B cell (primary cell): ENCODE data around the gene KRTAP10-3. TPM values are rescaled to one million over a fixed set of nuclear protein-coding genes. Genes with fewer than 3 reads are reported as not detected.
A peak's percentile ranks its signal among the peaks of the same experiment; 100 is the strongest.

ENCODE experiments used
- ATAC-seq: fragments of 200-7000 bp; cut with Tn5 transposase; one replicate; pipeline ENCODE4 v1.10.0; 2021; ENCODE audit warnings: low read depth, mild to moderate bottlenecking, moderate number of reproducible peaks, moderate library complexity
- CTCF ChIA-PET: fragments of 350-600 bp; sonication (Branson Sonifier 250); formaldehyde crosslinking; loops from one replicate; lab custom pipeline; 2021; ENCODE audit warnings: antibody characterized with exemption, inconsistent platforms; lab: Charles Lee
- POLR2A ChIA-PET: fragments of 350-600 bp; sonication (Branson Sonifier 250); formaldehyde crosslinking; loops from one replicate; lab custom pipeline; 2021; ENCODE audit warnings: antibody characterized with exemption; lab: Charles Lee
- DNase-seq: peaks from one replicate; pipeline ENCODE4 v3.0.0; 2013
- H2AFZ ChIP-seq: 2 replicates; pipeline ENCODE4 v1.6.1; 2012; ENCODE audit warnings: mild to moderate bottlenecking, low read depth, low read length; ENCODE audit not compliant: insufficient read depth, poor library complexity, severe bottlenecking
- H3K27ac ChIP-seq, 2 donors: 1 replicate in 1 of 2; 2 replicates in 1 of 2; pipeline ENCODE4 v1.5.1; 2012 to 2013; ENCODE audit warnings: low read length in 2 of 2, mild to moderate bottlenecking in 2 of 2, moderate library complexity in 1 of 2
- H3K27me3 ChIP-seq, 4 experiments: fragments of 200-600 bp in 1 of 4; sonication (generic) in 1 of 4; replicated peaks in 1 of 4; 1 replicate in 2 of 4; 2 replicates in 2 of 4; pipeline versions ENCODE4 v1.6.1 to v1.7.0; 2013 to 2016; ENCODE audit warnings: low read length in 3 of 4, mild to moderate bottlenecking in 2 of 4, mixed read lengths in 1 of 4, moderate library complexity in 1 of 4; ENCODE audit not compliant: insufficient read depth in 4 of 4, control insufficient read depth in 3 of 4; ENCODE audit errors: control extremely low read depth in 1 of 4
- H3K36me3 ChIP-seq, 2 experiments: replicated peaks in 1 of 2; 1 replicate in 1 of 2; 2 replicates in 1 of 2; pipeline versions ENCODE4 v1.6.1 to v1.7.1; 2013; ENCODE audit warnings: low read length in 1 of 2; ENCODE audit not compliant: insufficient read depth in 2 of 2, control insufficient read depth in 1 of 2; ENCODE audit errors: control extremely low read depth in 1 of 2, extremely low read depth in 1 of 2
- H3K4me1 ChIP-seq, 2 donors: fragments of 200-600 bp in 1 of 2; sonication (generic) in 1 of 2; 1 replicate in 1 of 2; 2 replicates in 1 of 2; pipeline versions ENCODE4 v1.5.1 to v1.6.1; 2013 to 2017; ENCODE audit warnings: low read length in 2 of 2; ENCODE audit not compliant: control insufficient read depth in 2 of 2, insufficient read depth in 2 of 2
- H3K4me2 ChIP-seq: replicated peaks from 2 replicates; pipeline ENCODE3; 2012; ENCODE audit warnings: mild to moderate bottlenecking, low read depth, low read length; ENCODE audit not compliant: poor library complexity, severe bottlenecking
- H3K4me3 ChIP-seq, 5 experiments: fragments of 200-600 bp in 1 of 5; sonication (generic) in 1 of 5; 1 replicate in 3 of 5; 2 replicates in 2 of 5; pipeline versions ENCODE4 v1.5.1 to v1.7.0; 2011 to 2016; ENCODE audit warnings: low read length in 4 of 5, mild to moderate bottlenecking in 4 of 5, low read depth in 2 of 5, control low read depth in 1 of 5, moderate library complexity in 1 of 5; ENCODE audit not compliant: insufficient read depth in 1 of 5; ENCODE audit errors: control extremely low read depth in 1 of 5, extremely low read depth in 1 of 5
- H3K79me2 ChIP-seq: fragments of 200-600 bp; sonication (generic); one replicate; pipeline ENCODE4 v1.6.0; 2016; ENCODE audit warnings: low read length; ENCODE audit not compliant: control insufficient read depth, insufficient read depth
- H3K9ac ChIP-seq: fragments of 200-600 bp; sonication (generic); 2 replicates; pipeline ENCODE4 v1.6.1; 2017; ENCODE audit warnings: mild to moderate bottlenecking, low read length, moderate library complexity
- H3K9me3 ChIP-seq, 3 donors: one replicate each; pipeline versions ENCODE4 v1.6.1 to v1.7.1; 2013; ENCODE audit warnings: low read length in 2 of 3; ENCODE audit not compliant: control insufficient read depth in 2 of 3, insufficient read depth in 1 of 3; ENCODE audit errors: control extremely low read depth in 1 of 3
- H4K20me1 ChIP-seq: 2 replicates; pipeline ENCODE4 v1.6.0; 2012; ENCODE audit warnings: mild to moderate bottlenecking, low read length; ENCODE audit not compliant: insufficient read depth, control insufficient read depth, poor library complexity, severe bottlenecking
- H3K27ac Mint-ChIP-seq: one replicate; pipeline ENCODE4 v1.8.0; 2021; ENCODE audit warnings: mixed read lengths
- H3K27me3 Mint-ChIP-seq: one replicate; pipeline ENCODE4 v1.8.0; 2021; ENCODE audit warnings: mixed read lengths
- H3K4me1 Mint-ChIP-seq: one replicate; pipeline ENCODE4 v1.8.0; 2021; ENCODE audit warnings: mixed read lengths
- H3K4me3 Mint-ChIP-seq: one replicate; pipeline ENCODE4 v1.8.0; 2021; ENCODE audit warnings: mixed read lengths
- H3K9me3 Mint-ChIP-seq: one replicate; pipeline ENCODE4 v1.8.0; 2022; ENCODE audit warnings: mixed read lengths; ENCODE audit not compliant: insufficient read depth
- CTCF ChIP-seq: fragments of 200-600 bp; IDR thresholded peaks from one replicate; pipeline ENCODE4 v1.8.0; 2022; ENCODE audit warnings: antibody characterized with exemption, mild to moderate bottlenecking
- EZH2 ChIP-seq: IDR thresholded peaks from 2 replicates; pipeline ENCODE4 v1.6.1; 2012; ENCODE audit warnings: borderline replicate concordance, low read depth, mild to moderate bottlenecking, moderate library complexity, low read length; ENCODE audit not compliant: insufficient read depth, poor library complexity, severe bottlenecking
- WGBS: methylation state at CpG from one replicate; pipeline ENCODE4 v1.1.5; 2013; ENCODE audit warnings: missing lambda C conversion rate; ENCODE audit not compliant: insufficient coverage; 5-methylcytosine and 5-hydroxymethylcytosine counted together
- intact Hi-C: fragments of 100-400 bp; cut with micrococcal nuclease; formaldehyde crosslinking; loops from one replicate; pipeline ENCODE4 v1.10.0; 2022
- polyA plus RNA-seq: library from polyadenylated mRNA; depleted of rRNA; stranded (reverse); fragments of >200 nt; gene quantifications from 2 replicates; pipeline ENCODE4 v1.2.3, GENCODE V29; 2012
- total RNA-seq, 2 donors: library from RNA; stranded (reverse); fragments of 120-200 nt in 1 of 2; gene quantifications; 1 replicate in 1 of 2; 2 replicates in 1 of 2; pipeline versions ENCODE4 v1.2.3 to v1.2.4, GENCODE V29; 2013 to 2022

KRTAP10-3 gene
- total and polyA plus RNA-seq, 2 donors (not counting 1 experiment from before 2014, with no cell fraction given) = 0.40 TPM; not detected in 1

- DNase-seq = no peak
- WGBS = 96% methylated on average over 6 of the region's 21 CpGs
- intact Hi-C loops = no loop called here
- Histone ChIP-seq H3K4me1 (no peaks in the 10 kb centered on the region), H3K9ac (no peak overlapping the region), H3K79me2 (no peaks in the 10 kb centered on the region), H3K27me3 (no peaks in the 10 kb centered on the region), H3K4me2 (no peak overlapping the region), H3K36me3 (no peaks in the 10 kb centered on the region), H4K20me1 (no peaks in the 10 kb centered on the region), H3K9me3 (peaks cover 0 to 3% (median 0%) of the 10 kb centered on the region in 3 donors), H2AFZ (no peak overlapping the region), H3K27ac (no peak overlapping the region), H3K4me3 (no peak overlapping the region)
- POLR2A ChIA-PET = no interaction called here
- H3K27me3 Mint-ChIP-seq = peaks cover 18% of the 10 kb centered on the region
- H3K27ac Mint-ChIP-seq = no peak overlapping the region
- ATAC-seq = peak; percentile 17
- CTCF ChIA-PET = no interaction called here
- no peaks in the 10 kb centered on the region for H3K4me1 Mint-ChIP-seq
- H3K4me3 Mint-ChIP-seq = no peak overlapping the region
- TF ChIP-seq EZH2 = no peak
- no peak for TF ChIP-seq CTCF
- H3K9me3 Mint-ChIP-seq = no peaks in the 10 kb centered on the region
These were observed 24.5 kb downstream of the KRTAP10-3 start for GRCh38 chr21:44533891-44534627.

- H3K79me2 ChIP-seq = no peaks in the 10 kb centered on the region
- intact Hi-C loops = no loop called here
- no peak overlapping the region for H3K9ac ChIP-seq
- 97% methylated on average over 37 of the region's 37 CpGs for WGBS
- ChIA-PET CTCF (no interaction called here), POLR2A (no interaction called here)
- no peak overlapping the region for H3K27ac ChIP-seq
- no peaks in the 10 kb centered on the region for H3K4me1 ChIP-seq
- H4K20me1 ChIP-seq = no peaks in the 10 kb centered on the region
- no peak for DNase-seq
- no peaks in the 10 kb centered on the region for H3K4me1 Mint-ChIP-seq
- H3K4me3 Mint-ChIP-seq = no peak overlapping the region
- no peaks in the 10 kb centered on the region for H3K27me3 ChIP-seq
- no peaks in the 10 kb centered on the region for H3K36me3 ChIP-seq
- H3K27me3 Mint-ChIP-seq = peaks cover 14% of the 10 kb centered on the region
- peaks cover 0 to 3% (median 0%) of the 10 kb centered on the region in 3 donors for H3K9me3 ChIP-seq
- TF ChIP-seq CTCF = no peak
- TF ChIP-seq EZH2 = no peak
- no peak for ATAC-seq
- no peak overlapping the region for H2AFZ ChIP-seq
- no peak overlapping the region for H3K27ac Mint-ChIP-seq
- H3K9me3 Mint-ChIP-seq = no peaks in the 10 kb centered on the region
- H3K4me2 ChIP-seq = no peak overlapping the region
- no peak overlapping the region for H3K4me3 ChIP-seq
These were observed 25.3 kb downstream of the KRTAP10-3 start for GRCh38 chr21:44533121-44533890.
